Measurements from ENCODE around the gene TTL.
A peak's percentile ranks its signal among the peaks of the same experiment; 100 is the strongest.
"Not testable (repeated sequence)": the region's sequence is repeated elsewhere in the genome, so short reads cannot be mapped to it uniquely, and the experiment has no call there.

Gene TTL

DNA sequence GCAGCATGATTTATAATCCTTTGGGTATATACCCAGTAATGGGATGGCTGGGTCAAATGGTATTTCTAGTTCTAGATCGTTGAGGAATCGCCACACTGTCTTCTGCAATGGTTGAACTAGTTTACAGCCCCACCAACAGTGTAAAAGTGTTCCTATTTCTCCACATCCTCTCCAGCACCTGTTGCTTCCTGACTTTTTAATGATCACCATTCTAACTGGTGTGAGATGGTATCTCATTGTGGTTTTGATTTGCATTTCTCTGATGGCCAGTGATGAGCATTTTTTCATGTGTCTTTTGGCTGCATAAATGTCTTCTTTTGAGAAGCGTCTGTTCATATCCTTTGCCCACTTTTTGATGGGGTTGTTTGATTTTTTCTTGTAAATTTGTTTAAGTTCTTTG, 42.3 kb downstream of the TTL start:
- not testable (repeated sequence) for DNase-seq

DNA sequence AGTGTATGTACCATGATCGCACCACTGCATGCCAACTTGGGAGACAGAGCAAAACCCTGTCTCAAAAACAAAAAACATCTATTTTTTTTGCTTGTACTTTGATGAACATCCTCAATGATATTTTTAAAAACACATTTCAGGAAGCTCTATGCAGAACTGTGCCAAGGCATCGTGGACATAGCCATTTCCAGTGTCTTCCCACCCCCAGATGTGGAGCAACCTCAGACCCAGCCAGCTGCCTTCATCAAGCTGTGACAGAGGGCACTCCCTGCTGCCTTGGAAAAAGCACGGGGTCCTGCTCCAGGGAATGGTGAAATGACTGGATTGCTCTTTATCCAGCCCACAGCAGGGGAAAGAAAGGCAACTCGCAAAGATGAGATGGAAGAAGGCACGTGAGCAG, 46.6 kb downstream of the TTL start:
- DNase-seq = no peak

DNA sequence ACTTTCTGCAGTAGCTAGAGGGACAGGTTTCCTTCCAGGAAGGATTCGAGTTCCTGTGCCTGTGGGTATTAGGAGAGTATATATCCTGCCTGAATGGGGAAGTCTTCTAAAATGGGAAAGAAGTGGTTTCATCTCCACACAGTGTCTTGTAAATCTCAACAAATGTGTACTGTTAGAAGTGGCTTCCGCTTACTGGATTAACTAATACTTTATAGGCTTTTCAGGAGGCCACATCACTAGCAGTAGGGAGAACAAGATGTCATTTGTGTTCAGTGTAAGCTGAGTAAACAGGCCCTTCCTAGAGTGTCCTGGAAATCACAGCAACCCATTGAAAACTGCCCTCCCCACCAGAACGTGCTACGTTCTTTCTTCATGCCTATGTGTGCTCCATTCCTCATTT, 47.8 kb downstream of the TTL start:
- no peak for DNase-seq

DNA sequence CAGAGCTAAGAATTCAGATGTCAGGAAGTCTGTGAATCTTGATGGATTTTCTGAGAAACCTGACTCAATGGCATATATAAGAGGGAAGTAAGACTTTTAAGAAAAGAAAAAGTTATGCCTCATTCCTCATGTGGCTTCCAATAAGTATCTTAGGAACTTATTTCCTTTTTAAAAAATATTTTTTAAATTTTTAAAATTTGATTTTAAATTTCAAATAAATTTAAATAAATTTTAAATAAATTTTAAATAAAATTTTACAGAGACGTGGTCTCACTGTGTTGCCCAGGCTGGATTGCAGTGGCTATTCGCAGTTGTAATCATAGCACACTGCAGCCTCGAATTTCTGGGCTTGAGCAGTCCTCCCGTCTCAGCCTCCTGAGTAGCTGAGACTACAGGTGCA, 48.8 kb downstream of the TTL start:
- no peak for DNase-seq

DNA sequence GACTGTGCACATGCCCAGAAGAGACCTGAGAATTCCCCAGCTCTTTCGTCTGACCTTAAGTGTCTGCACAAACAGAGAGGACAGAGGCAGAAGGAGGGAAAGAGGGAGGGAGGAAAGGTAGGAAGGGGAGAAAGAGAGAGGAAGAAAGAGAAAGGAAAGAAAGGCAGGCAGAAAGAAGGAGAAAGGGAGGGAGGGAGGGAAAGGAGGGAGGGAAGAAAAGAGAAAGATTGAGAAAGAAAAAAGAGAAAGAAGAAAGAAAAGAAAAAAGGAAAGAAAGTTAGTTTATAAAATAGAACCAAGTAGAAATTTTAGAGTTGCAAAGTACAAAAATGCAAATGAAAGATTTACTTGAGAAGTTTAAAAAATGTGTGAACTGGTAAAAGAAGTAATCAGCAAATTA, 52.9 kb downstream of the TTL start:
- DNase-seq = no peak

DNA sequence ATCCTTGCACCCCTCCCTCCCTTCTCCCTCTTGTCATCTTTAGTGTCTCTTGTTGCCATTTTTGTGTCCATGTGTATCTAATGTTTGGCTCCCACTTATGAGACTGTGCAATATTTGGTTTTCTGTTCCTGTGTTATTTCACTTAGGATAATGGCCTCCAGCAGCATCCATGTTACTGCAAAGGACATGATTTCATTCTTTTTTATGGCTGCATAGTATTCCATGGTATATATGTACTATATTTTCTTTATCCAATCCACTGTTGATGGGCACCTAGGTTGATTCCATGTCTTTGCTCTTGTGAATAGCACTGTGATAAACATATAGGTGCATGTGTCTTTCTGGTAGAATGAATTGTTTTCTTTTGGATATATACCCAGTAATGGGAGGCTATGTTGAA, 54.7 kb downstream of the TTL start:
- DNase-seq = not testable (repeated sequence)

DNA sequence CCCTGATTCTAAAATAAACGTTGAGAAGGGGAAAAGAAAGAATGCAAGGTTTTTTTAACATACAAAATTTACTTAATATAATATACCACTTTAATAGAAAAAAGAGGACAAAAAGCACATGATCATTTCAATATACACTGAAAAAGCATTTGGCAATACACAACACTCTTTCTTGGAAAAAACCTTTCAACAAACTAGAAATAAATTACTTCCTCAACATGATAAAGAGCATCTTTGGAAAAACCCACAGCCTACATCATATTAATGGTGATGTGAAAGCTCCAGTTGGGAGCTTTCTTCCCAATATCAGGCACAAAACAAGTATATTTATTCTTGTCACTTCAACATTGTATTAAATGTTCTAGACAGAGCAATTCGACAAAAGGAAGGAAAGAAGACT, 57.4 kb downstream of the TTL start:
- DNase-seq = no peak

DNA sequence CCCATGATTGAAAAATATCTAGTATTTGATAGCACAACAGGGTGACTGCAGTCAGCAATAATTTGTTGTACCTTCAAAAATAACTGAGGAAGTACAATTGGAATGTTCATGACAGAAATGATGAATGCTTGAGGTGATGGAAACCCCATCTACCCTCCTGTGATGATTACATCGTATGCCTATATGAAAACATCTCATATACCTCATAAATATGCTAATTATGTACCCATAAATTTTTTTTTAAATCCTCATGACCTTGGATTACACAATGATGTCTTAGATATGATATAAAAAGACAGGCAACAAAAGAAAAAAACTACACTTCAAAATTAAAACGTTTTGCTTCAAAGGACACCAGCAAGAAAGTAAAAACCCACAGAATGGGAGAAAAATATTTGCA, 59.0 kb downstream of the TTL start:
- DNase-seq = no peak

DNA sequence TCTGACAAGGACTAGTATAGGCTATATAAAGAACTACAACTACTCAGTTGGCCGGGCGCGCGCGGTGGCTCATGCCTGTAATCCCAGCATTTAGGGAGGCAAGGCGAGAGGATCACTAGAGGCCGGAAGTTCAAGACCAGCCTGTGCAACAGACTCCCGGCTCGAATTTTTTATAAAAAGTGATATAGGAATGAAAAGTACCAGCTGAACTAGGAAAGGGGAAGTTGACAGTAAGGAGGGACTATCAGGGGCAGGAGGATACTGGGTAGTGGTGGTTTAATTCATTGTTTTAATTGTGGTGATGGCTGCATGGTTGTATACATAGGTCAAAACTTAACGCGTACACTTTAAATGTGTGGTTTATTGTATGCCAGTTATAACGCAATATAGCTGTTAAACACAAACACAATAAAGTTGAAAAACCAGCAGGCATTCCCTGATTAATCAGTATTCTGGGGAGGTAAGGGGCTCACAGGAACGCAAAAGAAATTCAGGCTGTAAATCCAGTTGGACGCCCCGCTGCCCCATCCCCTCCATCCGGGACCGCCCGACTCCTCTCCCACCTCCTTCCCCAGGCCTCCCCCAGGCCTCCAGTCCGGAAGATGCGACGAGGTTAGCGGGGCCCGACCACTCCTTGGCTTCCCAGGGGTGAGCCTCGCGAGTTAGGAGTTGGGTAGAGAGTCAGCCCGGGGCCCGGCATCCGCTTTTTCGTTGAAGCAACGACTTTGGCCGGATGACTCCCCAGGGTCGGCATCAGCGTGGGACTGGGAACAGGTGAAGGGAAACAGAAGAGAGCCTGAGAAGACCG, 59.6 kb downstream of the TTL start:
- DNase-seq = peak; percentile 66

DNA sequence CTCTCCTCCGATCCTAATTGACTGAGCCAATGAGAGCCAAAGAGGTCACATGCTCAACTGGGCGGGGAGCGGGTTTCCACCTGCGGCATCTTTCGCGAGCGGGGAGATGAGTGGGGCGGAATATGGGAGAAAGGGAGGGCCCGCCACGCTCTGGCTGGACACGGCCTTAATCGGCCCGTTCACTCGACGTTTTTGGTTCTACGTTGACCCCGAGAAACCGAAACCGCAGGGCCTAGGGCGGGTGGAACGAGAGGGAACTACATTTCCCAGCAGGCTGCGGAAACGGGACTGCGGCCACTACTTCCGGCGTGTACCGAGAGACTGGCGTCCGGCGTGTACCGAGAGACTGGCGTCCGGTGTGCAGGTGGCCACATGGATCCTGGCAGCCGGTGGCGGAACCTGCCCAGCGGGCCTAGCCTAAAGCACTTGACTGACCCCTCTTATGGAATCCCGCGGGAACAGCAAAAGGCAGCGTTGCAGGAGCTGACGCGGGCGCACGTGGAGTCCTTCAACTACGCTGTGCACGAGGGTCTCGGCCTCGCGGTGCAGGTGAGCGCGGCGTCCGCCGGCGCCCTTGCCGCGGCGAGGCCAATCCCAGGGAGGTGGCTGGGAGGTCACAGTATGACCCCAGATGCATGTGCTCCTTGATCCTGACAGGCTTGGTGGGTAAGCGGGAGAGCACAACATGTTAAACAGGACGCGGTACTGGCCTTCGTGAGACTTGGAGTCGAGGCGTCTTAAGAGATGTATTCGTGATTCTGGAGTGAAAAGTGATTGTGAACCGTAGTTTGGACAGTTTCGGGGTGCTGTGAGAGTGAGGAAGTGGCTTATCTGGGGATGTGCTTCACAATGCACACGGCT, 60.4 kb downstream of the TTL start, which contains the start of gene POLR1B:
Gene POLR1B, plus strand, starts transcription at position 343 of the 861 bp plus-strand sequence. Its CDS starts 30 bp downstream, at position 373.
- peak; percentile 65 for DNase-seq

DNA sequence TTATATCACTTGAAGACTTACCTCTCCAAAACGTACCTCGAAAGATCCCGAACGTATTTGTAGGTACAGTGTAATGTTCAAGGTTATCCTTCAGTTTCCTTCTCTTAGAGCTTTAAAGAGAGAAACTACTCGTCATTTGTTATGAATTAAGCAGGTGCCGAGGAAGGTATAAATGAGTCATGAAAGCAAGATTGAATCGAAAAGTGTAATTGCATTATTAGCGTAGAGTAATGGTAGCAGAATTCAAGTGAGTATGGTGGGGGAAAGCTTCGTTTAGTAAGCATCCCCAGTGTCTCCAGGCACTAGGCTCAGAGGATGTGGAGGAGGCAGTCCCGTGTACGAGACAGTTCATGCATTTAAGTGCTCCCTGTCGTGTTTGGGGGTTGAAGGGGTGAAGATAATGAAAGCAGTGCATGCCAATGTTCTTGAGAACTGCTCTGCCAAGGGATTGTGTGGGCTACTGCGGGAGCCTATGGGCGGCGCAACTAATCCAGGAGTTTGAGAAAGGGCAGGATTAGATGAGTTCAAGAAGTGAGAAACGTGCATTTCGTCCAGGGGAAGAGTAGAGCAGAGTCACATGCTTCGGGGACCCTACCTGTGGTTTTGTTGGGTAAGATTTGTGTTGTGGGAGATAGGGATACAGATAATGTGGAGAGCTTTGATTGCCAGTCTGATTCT, 61.2 kb downstream of the TTL start:
- DNase-seq = peak; percentile 12

DNA sequence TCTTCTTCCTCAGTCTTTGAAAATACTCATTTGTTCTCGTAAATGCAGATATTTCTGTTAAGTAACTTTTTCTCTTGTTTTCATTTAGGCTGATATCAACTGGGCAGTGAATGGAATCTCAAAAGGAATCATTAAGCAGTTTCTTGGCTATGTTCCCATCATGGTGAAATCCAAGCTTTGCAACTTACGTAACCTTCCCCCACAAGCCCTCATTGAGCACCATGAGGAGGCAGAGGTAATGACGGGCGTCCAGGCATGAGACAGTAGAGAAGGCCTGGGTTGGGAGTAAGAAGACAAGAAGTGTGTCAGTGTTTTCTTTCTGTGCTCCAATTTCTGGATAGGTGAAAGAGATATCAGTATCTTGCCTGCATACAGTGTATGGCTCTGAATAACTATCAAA, 65.4 kb downstream of the TTL start:
- no peak for DNase-seq

DNA sequence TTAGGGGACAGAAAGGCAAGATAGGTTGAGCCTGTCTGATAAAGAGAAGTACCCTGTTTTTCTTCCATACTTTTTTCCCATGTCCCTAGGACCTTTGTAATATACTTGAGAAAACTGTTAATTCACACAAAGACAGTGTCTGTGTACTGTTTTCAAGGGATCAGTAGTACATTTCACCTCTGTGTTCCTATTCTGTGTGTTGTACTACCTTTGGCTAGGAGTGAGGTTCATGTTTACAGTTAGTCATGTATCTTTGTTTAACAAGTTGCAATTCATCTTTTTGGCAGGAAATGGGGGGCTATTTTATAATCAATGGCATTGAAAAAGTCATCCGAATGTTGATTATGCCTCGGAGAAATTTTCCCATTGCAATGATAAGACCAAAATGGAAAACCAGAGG, 67.0 kb downstream of the TTL start:
- DNase-seq = no peak

DNA sequence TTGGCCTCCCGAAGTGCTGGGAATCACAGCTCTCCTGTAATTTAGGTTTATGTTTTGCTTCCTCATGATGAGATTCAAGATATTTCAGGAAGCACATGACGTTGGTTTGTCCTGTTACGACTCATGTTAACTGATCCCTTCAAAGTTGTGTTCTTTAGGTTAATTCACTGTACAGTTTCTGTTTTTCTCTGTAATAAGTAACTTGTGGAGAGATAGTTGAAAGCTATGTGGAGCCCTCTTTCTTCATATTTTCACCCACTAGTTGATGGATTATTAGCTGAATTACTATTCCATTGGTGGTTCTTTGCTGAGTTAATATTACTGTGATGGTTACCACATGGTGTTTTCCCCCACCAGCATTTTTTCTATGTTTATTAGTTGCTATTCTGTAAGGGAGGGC, 84.1 kb downstream of the TTL start:
- no peak for DNase-seq

DNA sequence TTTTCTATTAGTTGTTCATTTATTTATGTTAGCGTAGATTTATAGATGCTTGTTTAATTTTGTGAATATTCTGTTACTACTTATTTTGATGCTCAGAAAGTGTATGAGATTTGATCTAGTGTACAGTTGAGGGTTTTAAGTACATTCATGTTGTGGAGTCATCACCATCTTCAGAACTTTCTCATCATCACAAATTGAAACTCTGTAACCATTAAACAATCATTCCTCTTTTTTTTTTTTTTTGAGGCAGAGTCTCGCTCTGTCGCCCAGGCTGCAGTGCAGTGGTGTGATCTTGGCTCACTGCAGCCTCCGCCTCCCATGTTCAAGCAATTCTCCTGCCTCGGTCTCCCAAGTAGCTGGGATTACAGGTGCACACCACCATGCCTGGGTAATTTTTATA, 84.6 kb downstream of the TTL start:
- not testable (repeated sequence) for DNase-seq

DNA sequence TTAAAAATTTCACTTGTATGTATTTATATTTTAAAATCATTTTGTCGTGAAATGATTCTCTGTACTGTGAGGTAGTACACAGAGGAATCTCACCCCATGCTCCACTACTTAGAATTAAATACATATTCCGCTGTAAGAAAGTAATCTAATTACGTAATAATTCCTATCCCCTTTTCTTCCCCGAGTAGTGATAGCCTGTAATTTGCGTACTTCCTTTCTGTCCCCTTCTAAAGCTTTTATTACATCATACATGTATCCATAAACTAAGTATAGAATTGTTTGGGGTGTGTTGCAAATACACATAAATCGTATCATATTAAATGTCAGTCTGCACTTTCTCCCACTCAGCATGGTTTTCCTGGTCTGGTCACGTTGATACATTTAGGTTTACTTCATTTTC, 90.0 kb downstream of the TTL start:
- DNase-seq = no peak

DNA sequence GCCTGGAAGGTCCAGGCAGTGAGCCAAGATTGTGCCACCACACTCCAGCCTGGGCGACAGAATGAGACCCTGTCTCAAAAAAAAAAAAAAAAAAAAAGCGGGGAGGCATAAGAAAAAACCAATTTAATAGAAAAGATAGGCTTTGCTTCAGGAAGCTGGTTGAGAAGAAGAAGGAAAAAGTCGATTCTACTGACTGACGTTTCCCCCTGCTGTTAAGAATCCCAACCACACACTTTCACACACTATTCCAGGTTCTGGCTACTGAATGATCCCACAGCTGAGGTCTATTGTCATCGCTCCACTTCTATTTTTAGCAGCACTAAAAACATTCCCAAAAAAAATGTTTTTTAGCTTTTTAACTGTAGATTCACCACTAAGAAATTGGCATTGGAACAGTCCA, 95.8 kb downstream of the TTL start:
- DNase-seq = no peak

DNA sequence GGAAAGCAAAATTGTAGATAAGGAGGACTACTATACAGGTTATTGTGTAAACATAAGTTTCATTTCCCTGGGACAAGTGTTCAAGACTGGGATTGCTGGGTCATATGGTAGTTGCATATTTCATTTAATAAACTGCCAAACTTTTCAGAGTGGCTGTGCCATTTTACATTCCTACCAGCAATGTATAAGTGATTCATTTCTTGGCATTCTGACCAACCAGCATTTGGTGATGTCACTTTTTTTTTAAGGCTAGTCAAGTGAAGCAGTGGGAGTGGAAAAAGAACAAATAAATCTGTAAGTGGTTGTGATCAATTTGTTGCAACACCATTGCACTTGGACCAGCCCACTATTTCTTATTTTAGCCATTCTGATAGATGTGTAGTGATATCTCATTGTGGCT, 97.3 kb downstream of the TTL start:
- DNase-seq = no peak

DNA sequence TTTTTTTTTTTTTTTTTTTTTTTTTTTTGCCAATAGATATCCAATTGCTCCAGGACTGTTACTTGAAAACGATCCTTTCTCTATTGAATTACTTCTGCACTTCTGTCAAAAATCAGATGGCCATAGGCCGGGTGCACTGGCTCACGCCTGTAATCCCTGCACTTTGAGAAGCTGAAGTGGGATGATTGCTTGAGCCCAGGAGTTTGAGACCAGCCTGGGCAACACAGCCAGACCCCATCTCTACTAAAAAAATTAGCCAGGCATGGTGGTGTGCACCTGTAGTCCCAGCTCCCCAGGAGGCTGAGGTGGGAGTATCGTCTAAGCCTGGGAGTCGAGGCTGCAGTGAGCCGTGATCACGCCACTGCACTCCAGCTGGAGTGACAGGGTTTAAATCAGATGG, 98.1 kb downstream of the TTL start:
- DNase-seq = no peak

DNA sequence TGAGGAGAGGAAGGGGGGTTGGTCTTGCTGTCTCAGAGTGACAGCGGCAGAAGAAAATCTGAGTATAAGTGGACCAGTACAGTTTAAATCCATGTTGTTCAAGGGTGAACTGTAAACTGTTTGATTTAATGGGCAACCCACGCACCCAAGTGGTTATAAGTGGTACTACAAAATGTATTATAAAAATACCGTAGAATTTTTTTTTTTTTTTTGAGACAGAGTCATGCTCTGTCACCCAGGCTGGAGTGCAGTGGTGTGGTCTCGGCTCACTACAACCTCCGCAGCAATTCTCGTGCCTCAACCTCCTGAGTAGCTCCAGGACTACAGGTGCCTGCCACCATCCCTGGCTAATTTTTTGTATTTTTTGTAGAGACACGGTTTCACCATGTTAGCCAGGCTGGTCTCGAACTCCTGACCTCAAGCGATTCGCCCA, 100.4 kb downstream of the TTL start:
- DNase-seq = peak; percentile 5

DNA sequence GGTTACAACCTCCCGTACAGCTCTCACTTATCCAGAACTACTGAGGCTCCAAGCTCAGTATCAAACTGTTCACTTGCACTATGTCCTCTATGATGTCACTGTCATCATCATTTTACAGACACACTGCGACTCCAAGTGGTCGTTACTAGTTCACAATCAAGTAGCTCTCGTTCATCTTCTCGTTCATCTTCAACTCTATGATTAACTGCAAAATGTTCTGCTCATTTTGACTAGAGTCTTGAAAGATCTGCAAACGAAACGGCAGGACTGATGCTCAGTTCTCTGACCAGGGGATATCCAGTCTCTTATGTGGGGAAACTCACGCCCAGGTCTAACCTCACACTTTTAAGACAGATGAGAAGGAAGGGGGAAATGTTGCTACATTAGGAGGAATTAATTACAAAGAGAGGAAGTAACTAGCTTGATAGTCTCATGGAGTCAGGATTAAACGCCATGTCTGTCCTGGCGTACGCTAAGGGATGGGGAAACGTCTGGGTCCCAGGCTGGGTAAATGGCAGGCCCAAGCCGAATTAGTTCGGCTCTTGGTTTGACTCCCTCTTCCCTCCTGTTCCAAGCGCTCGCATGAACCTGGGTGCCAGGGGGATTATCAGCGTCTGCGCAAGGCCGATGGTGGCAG, 101.7 kb downstream of the TTL start:
- DNase-seq = no peak

DNA sequence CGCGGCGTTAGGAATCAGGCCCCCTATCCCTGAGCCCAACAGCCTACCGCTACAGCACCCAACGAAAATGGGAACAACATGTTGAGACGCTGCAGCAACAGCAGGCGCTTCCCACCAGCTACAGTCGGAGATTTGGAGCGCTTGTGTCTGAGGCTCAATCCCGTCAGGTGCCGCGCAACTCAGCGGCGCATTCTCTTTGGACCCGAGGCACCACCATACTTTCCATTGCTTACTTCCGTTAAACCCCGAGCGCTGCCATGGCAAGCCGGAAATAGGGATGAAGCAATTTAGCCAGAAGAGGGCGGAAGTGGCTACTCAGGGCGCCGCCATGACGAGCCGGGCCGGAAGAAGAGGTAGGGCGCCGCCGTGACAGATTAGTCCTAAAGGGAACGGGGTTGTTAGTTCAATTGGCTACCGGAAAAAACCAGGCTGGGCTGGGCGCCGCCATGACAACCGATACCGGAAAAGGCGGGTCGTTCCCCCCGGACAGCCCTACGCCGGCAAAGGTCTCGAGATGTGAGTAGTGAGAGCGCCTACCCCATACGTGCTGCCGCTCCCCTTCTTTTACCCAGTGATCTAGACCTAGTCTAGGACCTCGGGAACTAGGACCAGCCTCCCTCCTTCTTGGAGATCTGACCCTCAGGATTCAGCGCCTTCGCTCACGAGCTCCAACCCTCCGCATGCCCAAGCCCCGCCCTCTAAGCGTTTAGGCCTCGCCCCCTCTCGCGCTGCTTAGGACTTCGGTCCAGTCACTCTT, 102.4 kb downstream of the TTL start, which contains the start of gene CHCHD5:
Gene CHCHD5, plus strand, starts transcription at position 476 of the 757 bp plus-strand sequence. Its CDS starts 39 bp downstream, at position 515.
- DNase-seq = peak; percentile 85
